Activated CD8-positive, alpha-beta memory T cell treated with anti-CD3 and anti-CD28 coated beads, Interleukin-2, amount 50 U/mL, for 4 hours (primary cell): ENCODE measurements around the gene ARMS2.

Source experiments
- DNase-seq: peaks from one replicate; pipeline ENCODE4 v3.0.0-alpha.2; 2020

ARMS2 gene

GRCh38 chr10:122474131-122474818 is 19.8 kb downstream of the ARMS2 start:
- DNase-seq, result no peak

- DNase-seq, result no peak
Measured at GRCh38 chr10:122475100-122475499, 20.6 kb downstream of the ARMS2 start.

GRCh38 chr10:122475591-122476332 is 21.3 kb downstream of the ARMS2 start:
- no peak for DNase-seq

- DNase-seq, result no peak
Measured at GRCh38 chr10:122476333-122476695, 21.9 kb downstream of the ARMS2 start.

GRCh38 chr10:122477436-122477835 is 23.0 kb downstream of the ARMS2 start:
- DNase-seq, result no peak

GRCh38 chr10:122478971-122479370 is 24.5 kb downstream of the ARMS2 start:
- no peak for DNase-seq

- no peak for DNase-seq
Measured at GRCh38 chr10:122480146-122480833, 25.8 kb downstream of the ARMS2 start.

- no peak for DNase-seq
Measured at GRCh38 chr10:122481296-122482056, 27.0 kb downstream of the ARMS2 start.

- DNase-seq, result no peak
Measured at GRCh38 chr10:122484276-122485060, 30.0 kb downstream of the ARMS2 start.

GRCh38 chr10:122485670-122486069 is 31.2 kb downstream of the ARMS2 start:
- peak; percentile 1 for DNase-seq

GRCh38 chr10:122486406-122487080 is 32.1 kb downstream of the ARMS2 start:
- DNase-seq, result peak; percentile 1

- no peak for DNase-seq
Measured at GRCh38 chr10:122487174-122487765, 32.8 kb downstream of the ARMS2 start.

GRCh38 chr10:122490268-122490667 is 35.8 kb downstream of the ARMS2 start:
- DNase-seq, result no peak

GRCh38 chr10:122490786-122491680 is 36.6 kb downstream of the ARMS2 start:
- no peak for DNase-seq

- DNase-seq, result no peak
Measured at GRCh38 chr10:122492006-122492405, 37.6 kb downstream of the ARMS2 start.

- no peak for DNase-seq
Measured at GRCh38 chr10:122492999-122493481, 38.6 kb downstream of the ARMS2 start.

GRCh38 chr10:122493761-122494160 is 39.3 kb downstream of the ARMS2 start:
- DNase-seq, result no peak

GRCh38 chr10:122494173-122494820 is 39.8 kb downstream of the ARMS2 start:
- no peak for DNase-seq

GRCh38 chr10:122494833-122495232 is 40.4 kb downstream of the ARMS2 start:
- DNase-seq, result no peak
